ENCODE data around the gene ANKRD13C. TPM values are rescaled to one million over a fixed set of nuclear protein-coding genes. Genes with fewer than 3 reads are reported as not detected.
"Not testable (repeated sequence)": the region's sequence is repeated elsewhere in the genome, so short reads cannot be mapped to it uniquely, and the experiment has no call there.

ANKRD13C gene
- total RNA-seq, 2 donors from 2014 or later: 8.1 to 11.4 TPM

DNA sequence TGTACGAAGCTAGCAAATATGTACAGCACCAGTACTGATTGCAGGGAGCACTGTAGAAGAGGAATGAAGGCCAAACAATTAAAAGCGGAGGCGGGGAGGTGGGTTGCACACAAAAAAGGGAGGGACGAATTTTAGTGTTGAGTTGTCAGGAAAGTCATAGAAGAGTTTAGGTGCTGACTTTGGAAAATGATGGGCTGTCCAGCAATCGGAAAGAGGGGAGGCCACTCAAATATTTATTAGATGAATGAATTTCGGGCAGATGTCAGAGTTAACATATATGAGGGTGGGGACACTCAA is 537 bp upstream of the ANKRD13C start:
- peaks cover 0 to 50% of the 10 kb centered on the region in 2 donors for H3K4me1 ChIP-seq
- H3K27ac ChIP-seq: peak overlapping the region; percentile 88 to 95
- no peaks in the 10 kb centered on the region for H3K27me3 ChIP-seq
- H3K36me3 ChIP-seq: no peaks in the 10 kb centered on the region
- H3K9me3 ChIP-seq: no peaks in the 10 kb centered on the region
- DNase-seq (ENCODE audit: low spot score): no peak
- peak overlapping the region; percentile 68 to 82 for H3K4me3 ChIP-seq
- TF ChIP-seq CTCF (IDR thresholded peaks at IDR 0.05): no peak

DNA sequence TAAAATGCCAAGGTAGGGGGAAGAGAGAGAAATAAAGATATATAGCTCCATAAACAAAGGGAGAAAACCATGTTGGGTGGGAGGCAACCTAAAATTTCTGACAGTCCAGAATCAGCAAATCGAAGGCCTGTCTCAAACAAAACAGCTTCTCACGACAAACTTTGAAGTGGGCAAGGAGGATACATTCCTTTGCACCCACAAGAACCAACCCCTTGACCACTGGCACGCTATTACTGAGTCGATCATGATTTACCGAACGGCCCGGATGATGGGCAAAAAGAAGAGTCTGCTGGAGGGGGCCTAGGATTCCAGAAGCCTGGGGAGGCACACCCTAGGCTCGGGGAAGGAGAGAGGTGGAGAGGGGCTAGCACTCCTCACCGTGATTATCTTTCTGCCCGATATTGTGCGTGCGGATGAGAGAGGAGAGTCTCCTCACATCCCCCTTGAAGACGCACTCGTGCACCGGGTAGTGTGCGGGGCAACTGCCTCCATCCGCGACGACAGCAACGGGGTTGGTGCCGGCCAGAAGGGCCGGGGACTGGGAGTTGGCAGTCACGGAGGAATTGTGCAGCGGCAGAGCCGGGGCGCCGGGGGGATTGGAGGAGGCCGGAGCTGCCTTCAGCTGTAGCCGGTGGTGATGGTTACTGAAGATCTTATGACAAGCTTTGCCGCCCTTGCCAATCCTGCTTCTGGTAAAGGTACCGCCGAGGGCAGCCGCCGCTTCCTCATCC is 756 bp downstream of the ANKRD13C start:
- no peak for TF ChIP-seq CTCF (IDR thresholded peaks at IDR 0.05)
- no peaks in the 10 kb centered on the region for H3K27me3 ChIP-seq
- peak overlapping the region; percentile 88 to 95 for H3K27ac ChIP-seq
- H3K36me3 ChIP-seq: no peaks in the 10 kb centered on the region
- peaks cover 0 to 50% of the 10 kb centered on the region in 2 donors for H3K4me1 ChIP-seq
- DNase-seq (ENCODE audit: low spot score): no peak
- no peaks in the 10 kb centered on the region for H3K9me3 ChIP-seq
- peak overlapping the region; percentile 68 to 82 for H3K4me3 ChIP-seq

DNA sequence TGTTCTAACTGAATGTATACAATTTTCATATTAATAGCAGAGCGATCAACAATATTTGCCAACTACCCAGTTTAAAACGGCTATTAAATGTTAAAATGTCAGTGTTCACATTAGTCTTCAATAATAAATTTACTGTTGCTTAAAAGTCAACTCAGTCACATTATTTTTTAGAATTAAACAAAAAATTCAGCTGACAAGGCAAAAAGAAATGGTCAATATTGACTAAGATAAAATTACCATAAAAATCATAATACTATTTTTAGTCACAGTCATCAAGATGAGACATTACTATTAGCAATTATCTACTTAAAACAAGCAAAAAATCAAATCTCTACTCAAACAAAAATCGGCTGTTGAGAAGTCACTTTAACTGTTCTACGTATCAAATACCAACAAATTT is 1.5 kb downstream of the ANKRD13C start:
- Histone ChIP-seq H3K4me3 (peak overlapping the region; percentile 68 to 82), H3K27me3 (no peaks in the 10 kb centered on the region), H3K4me1 (peaks cover 0 to 50% of the 10 kb centered on the region in 2 donors), H3K36me3 (no peaks in the 10 kb centered on the region), H3K27ac (no peak overlapping the region), H3K9me3 (no peaks in the 10 kb centered on the region)
- TF ChIP-seq CTCF (IDR thresholded peaks at IDR 0.05): no peak
- no peak for DNase-seq (ENCODE audit: low spot score)

GRCh38 chr1:70349799-70350198 is 4.7 kb downstream of the ANKRD13C start:
- H3K4me1 ChIP-seq: peaks cover 0 to 36% of the 10 kb centered on the region in 2 donors
- not testable (repeated sequence) for DNase-seq (ENCODE audit: low spot score); H3K36me3 ChIP-seq; H3K4me3 ChIP-seq; H3K9me3 ChIP-seq; H3K27me3 ChIP-seq; H3K27ac ChIP-seq

DNA sequence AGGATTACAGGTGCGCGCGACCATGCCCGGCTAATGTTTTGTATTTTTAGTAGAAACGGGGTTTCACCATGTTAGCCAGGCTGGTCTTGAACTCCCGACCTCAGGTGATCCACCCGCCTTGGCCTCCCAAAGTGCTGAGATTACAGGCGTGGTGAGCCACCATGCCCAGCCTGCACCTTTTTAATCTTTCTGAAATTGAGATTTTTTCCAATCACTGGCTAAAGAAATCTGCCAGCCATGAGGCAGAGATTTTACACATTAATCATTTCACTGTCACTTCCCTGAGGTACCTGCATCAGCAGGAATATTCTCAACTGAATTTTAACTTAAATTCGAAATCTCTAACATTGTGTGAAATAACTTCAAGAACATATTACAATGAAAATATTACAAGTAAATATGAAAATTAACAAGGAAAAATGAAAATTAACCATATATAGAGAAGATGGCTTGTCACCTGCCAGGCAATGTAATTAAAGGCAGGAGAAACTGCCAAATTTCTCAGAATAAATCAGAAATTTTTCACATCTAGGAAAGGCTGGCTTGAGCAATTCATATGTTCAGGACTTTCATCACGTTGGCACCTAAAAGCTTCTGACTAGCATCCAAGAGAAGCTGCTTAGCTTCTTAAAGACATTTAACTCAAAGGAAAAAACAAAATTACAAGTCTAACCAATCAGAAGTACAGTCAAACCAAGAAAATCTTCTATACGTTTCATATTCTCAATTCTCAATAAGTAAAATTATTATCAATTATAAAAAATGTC is 5.9 kb downstream of the ANKRD13C start:
- no peak for DNase-seq (ENCODE audit: low spot score)
- H3K9me3 ChIP-seq: no peaks in the 10 kb centered on the region
- no peak overlapping the region for H3K4me3 ChIP-seq
- H3K27ac ChIP-seq: no peak overlapping the region
- H3K27me3 ChIP-seq: no peaks in the 10 kb centered on the region
- TF ChIP-seq CTCF (IDR thresholded peaks at IDR 0.05): no peak
- H3K4me1 ChIP-seq: peaks cover 0 to 35% of the 10 kb centered on the region in 2 donors
- no peaks in the 10 kb centered on the region for H3K36me3 ChIP-seq

- H3K27ac ChIP-seq; H3K4me1 ChIP-seq; H3K36me3 ChIP-seq; H3K27me3 ChIP-seq; DNase-seq (ENCODE audit: low spot score); H3K9me3 ChIP-seq; H3K4me3 ChIP-seq: not testable (repeated sequence)
These were observed 14.9 kb downstream of the ANKRD13C start for GRCh38 chr1:70339644-70340043.
